ENCODE data around the gene ZNF827.
A peak's percentile ranks its signal among the peaks of the same experiment; 100 is the strongest.

The ZNF827 gene

GRCh38 chr4:145819101-145819852, 119.3 kb downstream of the ZNF827 start:
- Mint-ChIP-seq H3K4me3 (no peak overlapping the region), H3K27ac (peak overlapping the region; percentile 4), H3K4me1 (peaks cover 8% of the 10 kb centered on the region), H3K9me3 (no peaks in the 10 kb centered on the region), H3K36me3 (peaks cover 49% of the 10 kb centered on the region), H3K27me3 (no peaks in the 10 kb centered on the region)

- Mint-ChIP-seq H3K27ac (no peak overlapping the region), H3K9me3 (no peaks in the 10 kb centered on the region), H3K4me1 (peaks cover 8% of the 10 kb centered on the region), H3K27me3 (no peaks in the 10 kb centered on the region), H3K36me3 (peaks cover 54% of the 10 kb centered on the region), H3K4me3 (no peak overlapping the region)
These were observed 120.6 kb downstream of the ZNF827 start for GRCh38 chr4:145818011-145818410.

GRCh38 chr4:145816091-145816490, 122.5 kb downstream of the ZNF827 start:
- no peaks in the 10 kb centered on the region for H3K9me3 Mint-ChIP-seq
- no peak overlapping the region for H3K27ac Mint-ChIP-seq
- H3K4me3 Mint-ChIP-seq: no peak overlapping the region
- no peaks in the 10 kb centered on the region for H3K27me3 Mint-ChIP-seq
- H3K36me3 Mint-ChIP-seq: peaks cover 52% of the 10 kb centered on the region
- peaks cover 8% of the 10 kb centered on the region for H3K4me1 Mint-ChIP-seq

GRCh38 chr4:145815626-145816025, 123.0 kb downstream of the ZNF827 start:
- Mint-ChIP-seq H3K9me3 (peaks cover under 1% of the 10 kb centered on the region), H3K4me1 (peaks cover 8% of the 10 kb centered on the region), H3K36me3 (peaks cover 50% of the 10 kb centered on the region), H3K4me3 (no peak overlapping the region), H3K27ac (peak overlapping the region; percentile 52), H3K27me3 (no peaks in the 10 kb centered on the region)

GRCh38 chr4:145815027-145815612, 123.5 kb downstream of the ZNF827 start:
- Mint-ChIP-seq H3K27ac (peak overlapping the region; percentile 52), H3K36me3 (peaks cover 51% of the 10 kb centered on the region), H3K27me3 (no peaks in the 10 kb centered on the region), H3K9me3 (peaks cover 5% of the 10 kb centered on the region), H3K4me1 (peaks cover 13% of the 10 kb centered on the region), H3K4me3 (no peak overlapping the region)

- peaks cover 5% of the 10 kb centered on the region for H3K9me3 Mint-ChIP-seq
- H3K4me3 Mint-ChIP-seq: no peak overlapping the region
- H3K27me3 Mint-ChIP-seq: no peaks in the 10 kb centered on the region
- no peak overlapping the region for H3K27ac Mint-ChIP-seq
- peaks cover 22% of the 10 kb centered on the region for H3K4me1 Mint-ChIP-seq
- peaks cover 53% of the 10 kb centered on the region for H3K36me3 Mint-ChIP-seq
These were observed 124.4 kb downstream of the ZNF827 start for GRCh38 chr4:145814246-145814645.

- no peaks in the 10 kb centered on the region for H3K27me3 Mint-ChIP-seq
- H3K36me3 Mint-ChIP-seq: peaks cover 48% of the 10 kb centered on the region
- peaks cover 35% of the 10 kb centered on the region for H3K4me1 Mint-ChIP-seq
- H3K4me3 Mint-ChIP-seq: no peak overlapping the region
- no peak overlapping the region for H3K27ac Mint-ChIP-seq
- peaks cover 5% of the 10 kb centered on the region for H3K9me3 Mint-ChIP-seq
These were observed 125.7 kb downstream of the ZNF827 start for GRCh38 chr4:145812919-145813318.

GRCh38 chr4:145808848-145809512, 129.6 kb downstream of the ZNF827 start:
- peak overlapping the region; percentile 60 for H3K4me3 Mint-ChIP-seq
- no peaks in the 10 kb centered on the region for H3K27me3 Mint-ChIP-seq
- H3K36me3 Mint-ChIP-seq: peaks cover 38% of the 10 kb centered on the region
- peaks cover 41% of the 10 kb centered on the region for H3K4me1 Mint-ChIP-seq
- H3K9me3 Mint-ChIP-seq: peaks cover 5% of the 10 kb centered on the region
- peak overlapping the region; percentile 99 for H3K27ac Mint-ChIP-seq

- H3K9me3 Mint-ChIP-seq: peaks cover 5% of the 10 kb centered on the region
- H3K27ac Mint-ChIP-seq: peak overlapping the region; percentile 99
- peak overlapping the region; percentile 75 for H3K4me3 Mint-ChIP-seq
- peaks cover 35% of the 10 kb centered on the region for H3K36me3 Mint-ChIP-seq
- no peaks in the 10 kb centered on the region for H3K27me3 Mint-ChIP-seq
- H3K4me1 Mint-ChIP-seq: peaks cover 41% of the 10 kb centered on the region
These were observed 130.5 kb downstream of the ZNF827 start for GRCh38 chr4:145808021-145808650.

GRCh38 chr4:145805490-145805889, 133.1 kb downstream of the ZNF827 start:
- Mint-ChIP-seq H3K4me1 (peaks cover 44% of the 10 kb centered on the region), H3K27ac (no peak overlapping the region), H3K27me3 (no peaks in the 10 kb centered on the region), H3K4me3 (no peak overlapping the region), H3K36me3 (peaks cover 31% of the 10 kb centered on the region), H3K9me3 (peaks cover 3% of the 10 kb centered on the region)

- peak overlapping the region; percentile 12 for H3K27ac Mint-ChIP-seq
- H3K4me3 Mint-ChIP-seq: no peak overlapping the region
- H3K27me3 Mint-ChIP-seq: no peaks in the 10 kb centered on the region
- H3K36me3 Mint-ChIP-seq: peaks cover 23% of the 10 kb centered on the region
- H3K4me1 Mint-ChIP-seq: peaks cover 30% of the 10 kb centered on the region
- no peaks in the 10 kb centered on the region for H3K9me3 Mint-ChIP-seq
These were observed 134.5 kb downstream of the ZNF827 start for GRCh38 chr4:145804116-145804515.

GRCh38 chr4:145799223-145799622, 139.4 kb downstream of the ZNF827 start:
- H3K9me3 Mint-ChIP-seq: no peaks in the 10 kb centered on the region
- H3K27ac Mint-ChIP-seq: no peak overlapping the region
- H3K4me1 Mint-ChIP-seq: peaks cover 4% of the 10 kb centered on the region
- no peaks in the 10 kb centered on the region for H3K27me3 Mint-ChIP-seq
- H3K36me3 Mint-ChIP-seq: peaks cover 22% of the 10 kb centered on the region
- H3K4me3 Mint-ChIP-seq: no peak overlapping the region

GRCh38 chr4:145797278-145797677, 141.3 kb downstream of the ZNF827 start:
- Mint-ChIP-seq H3K27ac (peak overlapping the region; percentile 30), H3K36me3 (peaks cover 20% of the 10 kb centered on the region), H3K27me3 (no peaks in the 10 kb centered on the region), H3K9me3 (no peaks in the 10 kb centered on the region), H3K4me1 (peaks cover 4% of the 10 kb centered on the region), H3K4me3 (no peak overlapping the region)

- H3K4me3 Mint-ChIP-seq: no peak overlapping the region
- no peaks in the 10 kb centered on the region for H3K9me3 Mint-ChIP-seq
- H3K27me3 Mint-ChIP-seq: no peaks in the 10 kb centered on the region
- peaks cover 20% of the 10 kb centered on the region for H3K36me3 Mint-ChIP-seq
- H3K4me1 Mint-ChIP-seq: no peaks in the 10 kb centered on the region
- H3K27ac Mint-ChIP-seq: no peak overlapping the region
These were observed 142.3 kb downstream of the ZNF827 start for GRCh38 chr4:145796346-145796745.

GRCh38 chr4:145795521-145795920, 143.1 kb downstream of the ZNF827 start:
- H3K27ac Mint-ChIP-seq: no peak overlapping the region
- no peak overlapping the region for H3K4me3 Mint-ChIP-seq
- no peaks in the 10 kb centered on the region for H3K9me3 Mint-ChIP-seq
- no peaks in the 10 kb centered on the region for H3K4me1 Mint-ChIP-seq
- H3K36me3 Mint-ChIP-seq: peaks cover 22% of the 10 kb centered on the region
- no peaks in the 10 kb centered on the region for H3K27me3 Mint-ChIP-seq

GRCh38 chr4:145792429-145792828, 146.2 kb downstream of the ZNF827 start:
- H3K9me3 Mint-ChIP-seq: no peaks in the 10 kb centered on the region
- H3K4me1 Mint-ChIP-seq: no peaks in the 10 kb centered on the region
- H3K27ac Mint-ChIP-seq: no peak overlapping the region
- H3K27me3 Mint-ChIP-seq: no peaks in the 10 kb centered on the region
- no peak overlapping the region for H3K4me3 Mint-ChIP-seq
- peaks cover 20% of the 10 kb centered on the region for H3K36me3 Mint-ChIP-seq

Data from activated naive CD4-positive, alpha-beta T cell treated with anti-CD3 and anti-CD28 coated beads, Interleukin-2, amount 50 U/mL, for 24 hours (primary cell).